ENCODE measurements around the gene DYRK2.

DNA sequence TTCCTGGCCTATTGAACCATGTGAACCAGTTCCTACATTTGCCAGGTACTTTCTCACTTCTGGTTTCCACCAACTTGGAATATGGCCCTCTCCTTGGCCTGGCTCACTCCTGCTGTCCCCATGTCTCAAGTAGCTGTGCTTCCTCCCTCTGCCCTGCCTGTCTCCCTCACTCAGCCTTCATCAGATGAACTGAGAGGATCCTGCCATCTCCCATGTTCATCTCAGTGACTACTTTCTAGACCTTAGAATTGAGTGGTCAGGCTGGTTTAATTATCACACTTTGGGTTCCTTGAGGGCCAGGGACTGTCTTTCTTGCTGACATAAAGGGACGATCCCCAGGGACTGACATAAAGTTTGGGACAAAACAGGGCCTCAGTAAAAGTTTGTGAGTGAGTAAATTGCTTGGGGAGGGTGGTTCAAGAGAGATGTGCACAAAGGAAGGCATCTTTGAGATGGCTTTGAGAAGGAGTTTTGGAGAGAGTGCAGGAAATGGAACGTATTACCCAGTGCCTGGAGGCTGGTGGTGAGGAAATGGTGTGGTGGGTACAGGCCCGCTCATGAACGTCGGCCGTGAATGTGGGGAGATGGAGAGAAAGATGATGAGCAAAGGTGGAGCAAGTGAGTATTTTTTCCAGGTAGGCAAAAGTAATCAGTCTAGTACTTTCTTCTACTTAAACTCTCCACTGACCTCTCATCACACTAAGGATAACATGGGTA is 20.8 kb downstream of the DYRK2 start:
- TF ChIP-seq CTCF (IDR thresholded peaks at IDR 0.05; ENCODE audit: low read length), result no peak
- no peak for TF ChIP-seq EZH2phosphoT487 (IDR thresholded peaks at IDR 0.05; ENCODE audit: low read length)
- TF ChIP-seq EZH2 (optimal IDR thresholded peaks at IDR 0.05; ENCODE audit: low read depth, low read length), result no peak
